H9 (cell line): ENCODE measurements around the gene FOXJ3. TPM values are rescaled to one million over a fixed set of nuclear protein-coding genes. Genes with fewer than 3 reads are reported as not detected.

Source experiments
- DNase-seq: peaks from one replicate; pipeline ENCODE4 v3.0.0-alpha.2; 2017
- H2AFZ ChIP-seq: one replicate; pipeline ENCODE4 v1.6.1; 2013; ENCODE audit warnings: mild to moderate bottlenecking, low read length, control low read depth, moderate library complexity
- H2AK5ac ChIP-seq: 2 replicates; pipeline ENCODE4 v1.6.1; 2013; ENCODE audit warnings: low read length, control low read depth, mixed read lengths; ENCODE audit not compliant: insufficient read length
- H2BK120ac ChIP-seq: one replicate; pipeline ENCODE4 v1.6.1; 2013; ENCODE audit warnings: low read depth, mild to moderate bottlenecking, low read length, control low read depth, inconsistent platforms; ENCODE audit not compliant: poor library complexity, severe bottlenecking
- H2BK12ac ChIP-seq: 2 replicates; pipeline ENCODE4 v1.6.1; 2013; ENCODE audit warnings: low read length, control low read depth, mixed read lengths, low read depth; ENCODE audit not compliant: insufficient read length
- H2BK15ac ChIP-seq: 2 replicates; pipeline ENCODE4 v1.6.1; 2013; ENCODE audit warnings: low read depth, low read length, control low read depth
- H2BK20ac ChIP-seq: one replicate; pipeline ENCODE4 v1.6.1; 2013; ENCODE audit warnings: low read depth, mild to moderate bottlenecking, low read length, control low read depth, inconsistent platforms; ENCODE audit not compliant: poor library complexity, severe bottlenecking
- H2BK5ac ChIP-seq: 2 replicates; pipeline ENCODE4 v1.6.1; 2013; ENCODE audit warnings: low read length, control low read depth, mixed read lengths; ENCODE audit not compliant: insufficient read length
- H3K14ac ChIP-seq: 2 replicates; pipeline ENCODE4 v1.6.1; 2013; ENCODE audit warnings: low read length, control low read depth; ENCODE audit not compliant: insufficient read depth
- H3K18ac ChIP-seq: 2 replicates; pipeline ENCODE4 v1.6.1; 2013; ENCODE audit warnings: low read depth, mild to moderate bottlenecking, mixed read lengths, low read length, control low read depth; ENCODE audit not compliant: insufficient read length
- H3K23ac ChIP-seq: 2 replicates; pipeline ENCODE4 v1.6.1; 2013; ENCODE audit warnings: low read length, control low read depth, mixed read lengths, low read depth; ENCODE audit not compliant: insufficient read length
- H3K23me2 ChIP-seq: 2 replicates; pipeline ENCODE4 v1.6.1; 2013; ENCODE audit warnings: low read depth, mild to moderate bottlenecking, mixed read lengths, low read length, control low read depth; ENCODE audit not compliant: insufficient read length, poor library complexity, severe bottlenecking
- H3K27ac ChIP-seq: 2 replicates; pipeline ENCODE4 v1.5.1; 2013; ENCODE audit warnings: low read length, control low read depth, mixed read lengths, low read depth; ENCODE audit not compliant: insufficient read length
- H3K27me3 ChIP-seq: 2 replicates; pipeline ENCODE4 v1.6.1; 2013; ENCODE audit warnings: low read length, control low read depth, inconsistent platforms; ENCODE audit not compliant: insufficient read depth
- H3K4ac ChIP-seq: 2 replicates; pipeline ENCODE4 v1.6.1; 2013; ENCODE audit warnings: low read depth, mild to moderate bottlenecking, control low read depth, inconsistent platforms, low read length, moderate library complexity
- H3K4me1 ChIP-seq: 2 replicates; pipeline ENCODE4 v1.6.1; 2013; ENCODE audit warnings: low read length, control low read depth, inconsistent platforms; ENCODE audit not compliant: insufficient read depth
- H3K4me2 ChIP-seq: 2 replicates; pipeline ENCODE4 v1.6.1; 2013; ENCODE audit warnings: low read length, control low read depth, mixed read lengths; ENCODE audit not compliant: insufficient read length, insufficient read depth
- H3K56ac ChIP-seq: 2 replicates; pipeline ENCODE4 v1.6.1; 2013; ENCODE audit warnings: low read depth, mild to moderate bottlenecking, mixed read lengths, low read length, control low read depth; ENCODE audit not compliant: insufficient read length
- H3K79me1 ChIP-seq: 2 replicates; pipeline ENCODE4 v1.6.1; 2013; ENCODE audit warnings: low read depth, mild to moderate bottlenecking, moderate library complexity, low read length, control low read depth, inconsistent platforms; ENCODE audit not compliant: insufficient read depth, poor library complexity, severe bottlenecking
- H3K79me2 ChIP-seq: 2 replicates; pipeline ENCODE4 v1.6.1; 2013; ENCODE audit warnings: low read length, control low read depth, inconsistent platforms; ENCODE audit not compliant: insufficient read depth
- H3K9ac ChIP-seq: 2 replicates; pipeline ENCODE4 v1.6.1; 2013; ENCODE audit warnings: low read length, control low read depth, mixed read lengths; ENCODE audit not compliant: insufficient read length; ENCODE audit errors: extremely low read depth
- H3K9me3 ChIP-seq: one replicate; pipeline ENCODE4 v1.6.1; 2013; ENCODE audit warnings: low read depth, low read length, inconsistent platforms; ENCODE audit not compliant: control insufficient read depth
- H3T11ph ChIP-seq: one replicate; pipeline ENCODE4 v1.6.1; 2013; ENCODE audit warnings: mild to moderate bottlenecking, low read length, control low read depth, inconsistent platforms
- H4K20me1 ChIP-seq: one replicate; pipeline ENCODE4 v1.6.1; 2013; ENCODE audit not compliant: control insufficient read depth, insufficient read length, insufficient read depth
- H4K5ac ChIP-seq: 2 replicates; pipeline ENCODE4 v1.6.1; 2013; ENCODE audit warnings: low read depth, mild to moderate bottlenecking, mixed read lengths, low read length, control low read depth; ENCODE audit not compliant: insufficient read length
- H4K8ac ChIP-seq: replicated peaks from 2 replicates; pipeline ENCODE4 v1.6.1; 2013; ENCODE audit warnings: low read length, control low read depth, mixed read lengths, low read depth; ENCODE audit not compliant: insufficient read length
- H4K91ac ChIP-seq: 2 replicates; pipeline ENCODE4 v1.6.1; 2013; ENCODE audit warnings: low read depth, mild to moderate bottlenecking, moderate library complexity, mixed read lengths, low read length, control low read depth; ENCODE audit not compliant: insufficient read length
- H3K27ac Mint-ChIP-seq, 3 experiments: 2 replicates in 2 of 3; 3 replicates in 1 of 3; pipeline ENCODE4 v1.8.0; 2020 to 2021; ENCODE audit warnings: mixed read lengths in 3 of 3, mild to moderate bottlenecking in 1 of 3, moderate library complexity in 1 of 3
- H3K27me3 Mint-ChIP-seq: 2 replicates; pipeline ENCODE4 v1.8.0; 2021; ENCODE audit warnings: low read depth, mild to moderate bottlenecking, moderate library complexity, mixed read lengths
- H3K36me3 Mint-ChIP-seq, 3 experiments: 2 replicates in 2 of 3; 3 replicates in 1 of 3; pipeline ENCODE4 v1.8.0; 2020 to 2021; ENCODE audit warnings: low read depth in 3 of 3, mixed read lengths in 3 of 3; ENCODE audit not compliant: insufficient read depth in 1 of 3
- H3K4me1 Mint-ChIP-seq, 2 experiments: 2 replicates each; pipeline ENCODE4 v1.8.0; 2020; ENCODE audit warnings: mixed read lengths in 2 of 2
- H3K4me3 Mint-ChIP-seq, 2 experiments: 2 replicates in 1 of 2; 3 replicates in 1 of 2; pipeline ENCODE4 v1.8.0; 2020 to 2021; ENCODE audit warnings: mild to moderate bottlenecking in 2 of 2, mixed read lengths in 2 of 2, moderate library complexity in 1 of 2
- H3K9me3 Mint-ChIP-seq, 2 experiments: 2 replicates in 1 of 2; 3 replicates in 1 of 2; pipeline ENCODE4 v1.8.0; 2020; ENCODE audit warnings: mild to moderate bottlenecking in 2 of 2, mixed read lengths in 2 of 2, moderate library complexity in 1 of 2
- WGBS: extraction: QIAGEN DNeasy Blood & Tissue Kit; methylation state at CpG from one replicate; pipeline ENCODE4 v1.1.7; 2013; ENCODE audit warnings: missing lambda C conversion rate, low lambda C conversion rate, mixed read lengths; ENCODE audit not compliant: insufficient read length; ENCODE audit errors: extremely low coverage; 5-methylcytosine and 5-hydroxymethylcytosine counted together
- total RNA-seq: library from RNA; stranded (reverse); gene quantifications from 2 replicates; pipeline ENCODE4 v1.2.1, GENCODE V29; 2021
- TF ChIP-seq, protein P1 (sequence below): fragments of 200-600 bp; sonication (generic); conservative IDR thresholded peaks from 3 replicates; pipeline ENCODE4 v1.8.0; 2021; ENCODE audit warnings: antibody characterized with exemption, mild to moderate bottlenecking

Gene FOXJ3
- total RNA-seq, 1 experiment from 2014 or later = 49.9 TPM

- H3K4me1 Mint-ChIP-seq = peaks cover 24% of the 10 kb centered on the region in 2 experiments
- H3K9me3 Mint-ChIP-seq = no peaks in the 10 kb centered on the region
- no CpG with 5 or more reads among the region's 1 CpG for WGBS
Measured at GRCh38 chr1:42322577-42322976, 12.5 kb downstream of the FOXJ3 start.

More at GRCh38 chr1:42322577-42322976, 12.5 kb downstream of the FOXJ3 start:
- H3K79me1 ChIP-seq = peaks cover 12% of the 10 kb centered on the region
- no peak overlapping the region for H2AFZ ChIP-seq
- no peak overlapping the region for H2BK12ac ChIP-seq
- no peak for DNase-seq
- H3T11ph ChIP-seq = no peak overlapping the region
- no peaks in the 10 kb centered on the region for H4K20me1 ChIP-seq
- no peak overlapping the region for H3K9ac ChIP-seq
- H2AK5ac ChIP-seq = no peak overlapping the region
- H3K27ac ChIP-seq = no peak overlapping the region
- H3K4me3 Mint-ChIP-seq = no peak overlapping the region
- H4K8ac ChIP-seq = no peak overlapping the region
- no peaks in the 10 kb centered on the region for H3K27me3 Mint-ChIP-seq
- 0 out of 7 replicates have a peak, but pooled peaks cover 0 to 2% (median 0%) of the 10 kb centered on the region in 3 experiments for H3K36me3 Mint-ChIP-seq
- H3K23me2 ChIP-seq = no peaks in the 10 kb centered on the region
- no peak overlapping the region for H3K56ac ChIP-seq
- no peak overlapping the region for H4K5ac ChIP-seq
- no peak overlapping the region for H3K4ac ChIP-seq
- H3K4me1 ChIP-seq = no peaks in the 10 kb centered on the region
- no peak overlapping the region for H2BK5ac ChIP-seq
- H3K23ac ChIP-seq = no peak overlapping the region
- H2BK120ac ChIP-seq = no peak overlapping the region
- H2BK15ac ChIP-seq = no peak overlapping the region
- no peak overlapping the region for H2BK20ac ChIP-seq
- no peak overlapping the region for H3K27ac Mint-ChIP-seq
- H3K18ac ChIP-seq = no peak overlapping the region
- peaks cover 56% of the 10 kb centered on the region for H3K79me2 ChIP-seq
- TF ChIP-seq, protein P1, sequence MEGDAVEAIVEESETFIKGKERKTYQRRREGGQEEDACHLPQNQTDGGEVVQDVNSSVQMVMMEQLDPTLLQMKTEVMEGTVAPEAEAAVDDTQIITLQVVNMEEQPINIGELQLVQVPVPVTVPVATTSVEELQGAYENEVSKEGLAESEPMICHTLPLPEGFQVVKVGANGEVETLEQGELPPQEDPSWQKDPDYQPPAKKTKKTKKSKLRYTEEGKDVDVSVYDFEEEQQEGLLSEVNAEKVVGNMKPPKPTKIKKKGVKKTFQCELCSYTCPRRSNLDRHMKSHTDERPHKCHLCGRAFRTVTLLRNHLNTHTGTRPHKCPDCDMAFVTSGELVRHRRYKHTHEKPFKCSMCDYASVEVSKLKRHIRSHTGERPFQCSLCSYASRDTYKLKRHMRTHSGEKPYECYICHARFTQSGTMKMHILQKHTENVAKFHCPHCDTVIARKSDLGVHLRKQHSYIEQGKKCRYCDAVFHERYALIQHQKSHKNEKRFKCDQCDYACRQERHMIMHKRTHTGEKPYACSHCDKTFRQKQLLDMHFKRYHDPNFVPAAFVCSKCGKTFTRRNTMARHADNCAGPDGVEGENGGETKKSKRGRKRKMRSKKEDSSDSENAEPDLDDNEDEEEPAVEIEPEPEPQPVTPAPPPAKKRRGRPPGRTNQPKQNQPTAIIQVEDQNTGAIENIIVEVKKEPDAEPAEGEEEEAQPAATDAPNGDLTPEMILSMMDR = no peak
- H3K27me3 ChIP-seq = no peaks in the 10 kb centered on the region
- H3K4me2 ChIP-seq = no peak overlapping the region
- no peaks in the 10 kb centered on the region for H3K9me3 ChIP-seq
- no peak overlapping the region for H3K14ac ChIP-seq
- no peak overlapping the region for H4K91ac ChIP-seq
